Tibial nerve (tissue), 3 donors: ENCODE results near the gene PRKAR2A.
"Not testable (repeated sequence)": the region's sequence is repeated elsewhere in the genome, so short reads cannot be mapped to it uniquely, and the experiment has no call there.

ENCODE experiments used
- POLR2A ChIP-seq, 2 donors: fragments of 450-650 bp; IDR thresholded peaks; one replicate each; pipeline ENCODE4 v1.6.1; 2017; ENCODE audit warnings: antibody characterized with exemption in 2 of 2, mild to moderate bottlenecking in 2 of 2, moderate library complexity in 2 of 2
- TF ChIP-seq, protein P1 (sequence below), 5 experiments: fragments of 200-600 bp in 3 of 5; fragments of 450-650 bp in 2 of 5; sonication (generic) in 3 of 5; IDR thresholded peaks; one replicate each; pipeline ENCODE4 v1.5.1; 2016 to 2019; ENCODE audit warnings: antibody characterized with exemption in 5 of 5, mild to moderate bottlenecking in 3 of 5, moderate library complexity in 2 of 5

DNA sequence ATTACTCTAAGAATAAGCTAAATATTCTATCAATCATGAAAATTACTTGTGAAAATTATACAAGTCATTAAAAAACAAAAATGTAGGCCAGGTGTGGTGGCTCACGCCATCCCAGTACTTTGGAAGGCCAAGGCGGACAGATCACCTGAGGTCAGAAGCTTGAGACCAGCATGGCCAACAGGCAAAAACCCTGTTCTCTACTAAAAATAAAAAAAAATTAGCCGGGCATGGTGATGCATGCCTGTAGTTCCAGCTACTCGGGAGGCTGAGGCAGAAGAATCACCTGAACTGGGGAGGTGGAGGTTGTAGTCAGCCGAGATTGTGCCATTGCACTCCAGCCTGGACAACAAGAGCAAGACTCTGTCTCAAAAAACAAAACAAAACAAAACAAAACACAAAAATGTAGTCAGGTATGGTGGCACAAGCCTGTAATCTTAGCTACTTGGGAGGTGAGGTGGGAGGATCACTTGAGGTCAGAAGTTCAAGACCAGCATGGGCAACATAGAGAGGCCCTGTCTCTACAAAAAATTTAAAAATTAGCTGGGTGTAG lies 87.6 kb downstream of the PRKAR2A start:
- TF ChIP-seq, protein P1, sequence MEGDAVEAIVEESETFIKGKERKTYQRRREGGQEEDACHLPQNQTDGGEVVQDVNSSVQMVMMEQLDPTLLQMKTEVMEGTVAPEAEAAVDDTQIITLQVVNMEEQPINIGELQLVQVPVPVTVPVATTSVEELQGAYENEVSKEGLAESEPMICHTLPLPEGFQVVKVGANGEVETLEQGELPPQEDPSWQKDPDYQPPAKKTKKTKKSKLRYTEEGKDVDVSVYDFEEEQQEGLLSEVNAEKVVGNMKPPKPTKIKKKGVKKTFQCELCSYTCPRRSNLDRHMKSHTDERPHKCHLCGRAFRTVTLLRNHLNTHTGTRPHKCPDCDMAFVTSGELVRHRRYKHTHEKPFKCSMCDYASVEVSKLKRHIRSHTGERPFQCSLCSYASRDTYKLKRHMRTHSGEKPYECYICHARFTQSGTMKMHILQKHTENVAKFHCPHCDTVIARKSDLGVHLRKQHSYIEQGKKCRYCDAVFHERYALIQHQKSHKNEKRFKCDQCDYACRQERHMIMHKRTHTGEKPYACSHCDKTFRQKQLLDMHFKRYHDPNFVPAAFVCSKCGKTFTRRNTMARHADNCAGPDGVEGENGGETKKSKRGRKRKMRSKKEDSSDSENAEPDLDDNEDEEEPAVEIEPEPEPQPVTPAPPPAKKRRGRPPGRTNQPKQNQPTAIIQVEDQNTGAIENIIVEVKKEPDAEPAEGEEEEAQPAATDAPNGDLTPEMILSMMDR (IDR thresholded peaks at IDR 0.05), result not testable (repeated sequence)
- TF ChIP-seq POLR2A (IDR thresholded peaks at IDR 0.05), result not testable (repeated sequence)
